GM21515 (cell line): ENCODE data around the gene NXPE3.
"Not testable (repeated sequence)": the region's sequence is repeated elsewhere in the genome, so short reads cannot be mapped to it uniquely, and the experiment has no call there.

ENCODE experiments used
- ATAC-seq: cut with Tn5 transposase; IDR thresholded peaks from one replicate; pipeline ENCODE4 v1.9.1; 2021; ENCODE audit not compliant: unreplicated experiment

The NXPE3 gene

DNA sequence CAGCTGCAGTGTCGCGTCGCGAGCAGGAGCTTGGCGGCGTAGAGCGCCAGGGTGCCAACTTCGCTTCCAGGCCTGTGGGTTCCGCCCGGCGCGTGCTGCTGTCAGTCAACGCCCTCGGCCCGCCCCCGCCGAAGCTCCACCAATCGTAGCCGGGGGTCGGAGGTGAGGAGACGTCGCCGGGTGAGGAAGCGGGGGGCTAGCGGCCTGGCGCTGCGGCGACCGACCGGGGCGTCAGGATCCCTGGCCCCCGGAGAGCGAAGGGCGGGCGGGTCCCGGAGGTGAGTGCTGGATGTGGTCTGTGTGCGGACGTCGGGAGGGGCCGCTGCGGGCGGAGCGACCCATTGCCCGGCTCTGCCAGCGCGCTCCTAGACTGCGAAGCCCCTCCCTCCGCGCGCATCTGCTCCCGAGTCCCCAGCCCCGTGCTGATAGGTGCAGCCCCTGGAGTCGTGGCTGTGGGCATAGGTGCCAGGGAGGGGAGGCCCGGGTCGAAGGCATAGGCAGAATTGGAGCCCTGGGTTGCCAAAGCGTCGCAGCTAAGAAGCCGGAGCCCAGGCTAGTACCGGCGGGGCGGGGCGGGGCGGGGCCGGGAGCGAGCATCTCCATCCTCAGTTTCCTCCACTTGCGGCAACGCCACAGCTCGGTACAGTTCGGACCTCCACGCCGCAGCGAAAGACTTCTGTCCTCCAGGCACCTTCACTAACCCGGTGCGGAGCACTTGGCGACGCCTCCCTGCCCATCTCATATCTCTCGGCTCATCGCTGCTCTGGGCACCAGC is at the start of gene NXPE3:
Gene NXPE3 (plus strand): TSS at position 165 of the 775 bp plus-strand sequence. CDS start 6,386 bp downstream, outside the sequence.
- peak; percentile 93 for ATAC-seq

DNA sequence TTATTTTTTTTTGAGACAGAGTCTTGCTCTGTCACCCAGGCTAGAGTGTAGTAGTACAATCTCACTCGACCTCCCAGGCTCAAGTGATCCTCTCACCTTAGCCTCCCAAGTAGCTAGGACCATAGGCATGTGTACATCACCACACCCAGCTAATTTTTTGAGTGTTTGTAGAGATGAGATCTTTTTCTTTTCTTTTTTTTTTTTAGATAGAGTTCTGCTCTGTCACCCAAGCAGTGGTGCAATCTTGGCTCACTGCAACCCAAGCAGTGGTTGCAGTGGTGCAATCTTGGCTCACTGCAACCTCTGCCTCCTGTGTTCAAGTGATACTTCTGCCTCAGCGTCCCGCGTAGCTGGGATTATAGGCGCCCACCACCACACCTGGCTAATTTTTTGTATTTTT is 49.4 kb upstream of the NXPE3 start:
- no peak for ATAC-seq

DNA sequence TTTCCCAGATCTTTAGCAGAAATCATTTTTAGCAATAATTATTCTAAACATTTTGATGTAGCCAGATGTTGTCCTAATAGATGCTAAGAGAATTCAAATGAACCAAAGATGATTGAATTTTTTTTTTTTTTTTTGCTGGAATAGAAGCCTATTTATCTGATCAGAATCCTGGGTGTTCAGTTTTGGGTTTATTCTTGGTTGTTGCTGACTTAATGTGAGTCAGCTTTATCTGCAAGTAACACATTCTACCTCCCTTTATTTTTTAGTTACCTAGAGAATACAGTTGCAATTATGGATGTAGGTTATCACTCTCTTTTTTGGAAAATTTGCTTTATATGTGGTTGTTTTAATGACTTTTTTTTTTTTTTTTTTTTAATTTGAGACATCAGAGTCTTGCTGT is 48.2 kb upstream of the NXPE3 start:
- no peak for ATAC-seq

DNA sequence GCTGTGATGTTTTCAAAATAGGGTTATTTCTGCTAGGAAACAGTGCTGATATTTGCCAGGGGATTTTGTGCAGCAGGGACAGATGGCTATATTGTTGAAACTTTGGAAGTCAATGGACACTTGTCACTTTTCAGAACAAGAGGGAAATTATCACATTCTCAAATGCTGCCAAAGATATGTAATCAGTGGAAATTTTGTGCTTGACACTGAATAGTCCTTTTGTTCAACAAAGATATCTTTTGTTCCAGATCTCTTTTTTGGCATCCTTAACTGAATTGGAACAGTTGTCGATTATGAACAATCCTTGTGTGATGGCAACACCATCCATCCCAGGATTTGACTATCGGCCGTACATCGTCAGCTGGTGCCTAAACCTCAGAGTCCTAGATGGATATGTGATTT is 46.8 kb upstream of the NXPE3 start:
- ATAC-seq, result no peak

DNA sequence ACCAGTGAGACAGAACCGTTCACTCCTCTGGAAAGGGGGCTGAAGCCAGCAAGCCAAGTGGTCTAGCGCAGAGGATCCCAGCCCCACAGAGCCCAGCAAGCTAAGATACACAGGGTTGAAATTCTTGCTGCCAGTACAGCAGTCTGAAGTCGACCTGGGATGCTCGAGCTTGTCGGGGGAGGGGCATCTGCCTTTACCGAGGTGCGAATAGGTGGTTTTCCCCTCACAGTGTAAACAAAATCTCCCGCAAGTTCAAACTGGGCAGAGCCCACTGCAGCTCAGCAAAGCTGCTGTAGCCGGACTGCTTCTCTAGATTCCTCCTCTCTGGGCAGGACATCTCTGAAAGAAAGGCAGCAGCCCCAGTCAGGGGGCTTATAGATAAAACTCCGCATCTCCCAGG is 43.2 kb upstream of the NXPE3 start:
- no peak for ATAC-seq

DNA sequence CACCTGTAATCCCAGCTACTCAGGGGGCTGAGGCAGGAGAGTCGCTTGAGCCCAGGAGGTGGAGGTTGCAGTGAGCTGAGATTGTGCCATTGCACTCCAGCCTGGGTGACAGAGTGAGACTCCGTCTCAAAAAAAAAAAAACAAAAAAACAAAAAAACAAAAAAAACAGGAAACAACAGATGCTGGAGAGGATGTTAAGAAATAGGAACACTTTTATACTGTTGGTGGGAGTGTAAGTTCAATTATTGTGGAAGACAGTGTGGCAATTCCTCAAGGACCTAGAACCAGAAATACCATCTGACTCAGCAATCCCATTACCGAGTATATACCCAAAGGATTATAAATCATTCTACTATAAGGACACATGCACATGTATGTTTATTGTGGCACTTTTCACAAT is 37.1 kb upstream of the NXPE3 start:
- ATAC-seq, result not testable (repeated sequence)

DNA sequence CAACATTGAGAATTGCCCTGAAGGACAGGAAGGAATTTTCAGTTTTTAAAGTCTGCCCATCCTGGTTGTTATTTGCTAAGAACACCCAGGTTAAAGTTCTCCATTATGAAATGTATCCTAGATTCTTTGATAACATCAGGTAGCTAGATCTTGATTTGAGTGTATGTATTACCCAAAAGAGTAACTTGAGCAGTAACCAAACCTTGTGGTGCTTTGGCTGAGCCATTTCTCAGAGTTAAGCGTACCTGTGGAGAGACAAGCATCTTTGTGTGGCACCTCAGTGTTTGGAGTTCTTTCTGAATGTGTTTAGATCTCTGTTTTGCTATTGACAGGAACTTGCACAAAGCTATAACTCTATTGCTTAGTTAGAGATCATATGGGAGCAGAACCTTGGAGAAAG is 34.2 kb upstream of the NXPE3 start:
- no peak for ATAC-seq

DNA sequence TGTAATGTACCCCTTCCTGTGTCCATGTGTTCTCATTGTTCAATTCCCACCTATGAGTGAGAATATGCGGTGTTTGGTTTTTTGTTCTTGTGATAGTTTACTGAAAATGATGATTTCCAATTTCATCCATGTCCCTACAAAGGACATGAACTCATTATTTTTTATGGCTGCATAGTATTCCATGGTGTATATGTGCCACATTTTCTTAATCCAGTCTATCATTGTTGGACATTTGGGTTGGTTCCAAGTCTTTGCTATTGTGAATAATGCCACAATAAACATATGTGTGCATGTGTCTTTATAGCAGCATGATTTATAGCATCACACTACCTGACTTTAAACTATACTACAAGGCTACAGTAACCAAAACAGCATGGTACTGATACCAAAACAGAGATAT is 33.1 kb upstream of the NXPE3 start:
- not testable (repeated sequence) for ATAC-seq

DNA sequence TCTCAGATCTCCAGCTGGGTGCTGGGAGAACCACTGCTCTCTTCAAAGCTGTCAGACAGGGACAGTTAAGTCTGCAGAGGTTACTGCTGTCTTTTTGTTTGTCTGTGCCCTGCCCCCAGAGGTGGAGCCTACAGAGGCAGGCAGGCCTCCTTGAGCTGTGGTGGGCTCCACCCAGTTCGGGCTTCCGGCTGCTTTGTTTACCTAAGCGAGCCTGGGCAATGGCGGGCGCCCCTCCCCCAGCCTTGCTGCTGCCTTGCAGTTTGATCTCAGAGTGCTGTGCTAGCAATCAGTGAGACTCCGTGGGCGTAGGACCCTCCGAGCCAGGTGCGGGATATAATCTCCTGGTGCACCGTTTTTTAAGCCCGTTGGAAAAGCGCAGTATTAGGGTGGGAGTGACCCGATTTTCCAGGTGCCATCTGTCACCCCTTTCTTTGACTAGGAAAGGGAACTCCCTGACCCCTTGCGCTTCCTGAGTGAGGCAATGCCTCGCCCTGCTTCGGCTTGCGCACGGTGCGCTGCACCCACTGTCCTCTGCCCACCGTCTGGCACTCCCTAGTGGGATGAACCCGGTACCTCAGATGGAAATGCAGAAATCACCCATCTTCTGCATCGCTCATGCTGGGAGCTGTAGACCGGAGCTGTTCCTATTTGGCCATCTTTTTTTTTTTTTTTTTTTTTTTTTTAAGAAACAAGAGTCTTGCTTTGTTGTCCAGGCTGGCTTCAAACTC is 25.5 kb upstream of the NXPE3 start:
- ATAC-seq, result not testable (repeated sequence)

DNA sequence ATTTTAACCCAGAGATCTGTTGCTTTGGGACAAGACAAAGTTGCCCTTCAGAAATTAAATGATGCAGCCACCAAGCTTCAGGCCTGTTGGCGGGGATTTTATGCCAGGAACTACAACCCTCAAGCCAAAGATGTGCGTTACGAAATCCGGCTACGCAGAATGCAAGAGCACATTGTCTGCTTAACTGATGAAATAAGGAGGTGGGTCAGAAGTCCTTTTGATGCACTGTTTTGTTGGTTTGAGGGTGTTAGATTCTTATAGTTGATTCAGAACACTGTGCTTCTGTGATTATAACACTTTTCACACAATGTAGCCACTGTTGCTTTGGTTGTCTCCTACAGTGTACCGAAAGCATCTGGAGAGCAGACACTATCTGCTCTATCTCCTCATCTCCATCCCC is 20.8 kb upstream of the NXPE3 start:
- no peak for ATAC-seq

DNA sequence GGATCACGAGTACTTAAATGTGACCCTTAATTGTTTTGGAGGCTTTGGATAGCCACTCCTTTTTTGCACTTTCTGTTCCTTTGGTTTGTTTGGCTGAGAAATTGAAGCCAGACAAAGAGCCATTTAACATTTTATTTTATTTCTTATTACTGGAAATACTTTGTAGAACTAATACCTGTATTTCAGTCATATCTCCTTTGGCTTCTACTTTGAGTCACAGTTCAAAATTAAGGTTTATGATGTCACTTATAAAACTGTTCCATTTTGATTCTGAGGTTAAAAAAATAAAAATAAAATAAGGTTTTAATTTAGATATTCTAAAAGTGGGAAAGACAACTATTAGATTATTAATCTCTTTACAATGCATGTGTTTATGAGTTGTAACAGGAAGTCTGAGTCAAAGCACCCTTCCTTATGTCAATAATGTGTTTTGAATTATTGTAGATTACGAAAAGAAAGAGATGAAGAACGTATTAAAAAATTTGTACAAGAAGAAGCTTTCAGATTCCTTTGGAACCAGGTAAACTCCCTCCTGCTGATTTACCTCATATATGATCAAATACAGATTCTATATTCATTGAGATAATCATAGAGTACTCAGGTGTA is 16.9 kb upstream of the NXPE3 start:
- no peak for ATAC-seq

DNA sequence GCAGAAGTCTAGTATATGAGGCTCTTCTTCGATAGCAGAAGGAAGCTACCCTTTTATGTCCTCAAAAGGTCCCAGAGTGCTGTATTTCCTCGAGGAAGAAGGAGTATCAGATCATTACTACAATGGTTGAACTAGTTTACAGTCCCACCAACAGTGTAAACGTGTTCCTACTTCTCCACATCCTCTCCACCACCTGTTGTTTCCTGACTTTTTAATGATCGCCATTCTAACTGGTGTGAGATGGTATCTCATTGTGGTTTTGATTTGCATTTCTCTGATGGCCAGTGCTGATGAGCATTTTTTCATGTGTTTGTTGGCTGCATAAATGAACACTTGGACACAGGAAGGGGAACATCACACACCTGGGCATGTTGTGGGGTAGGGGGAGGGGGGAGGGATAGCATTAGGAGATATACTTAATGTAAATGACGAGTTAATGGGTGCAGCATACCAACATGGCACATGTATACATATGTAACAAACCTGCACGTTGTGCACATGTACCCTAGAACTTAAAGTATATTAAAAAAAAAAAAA is 1.2 kb upstream of the NXPE3 start:
- not testable (repeated sequence) for ATAC-seq

DNA sequence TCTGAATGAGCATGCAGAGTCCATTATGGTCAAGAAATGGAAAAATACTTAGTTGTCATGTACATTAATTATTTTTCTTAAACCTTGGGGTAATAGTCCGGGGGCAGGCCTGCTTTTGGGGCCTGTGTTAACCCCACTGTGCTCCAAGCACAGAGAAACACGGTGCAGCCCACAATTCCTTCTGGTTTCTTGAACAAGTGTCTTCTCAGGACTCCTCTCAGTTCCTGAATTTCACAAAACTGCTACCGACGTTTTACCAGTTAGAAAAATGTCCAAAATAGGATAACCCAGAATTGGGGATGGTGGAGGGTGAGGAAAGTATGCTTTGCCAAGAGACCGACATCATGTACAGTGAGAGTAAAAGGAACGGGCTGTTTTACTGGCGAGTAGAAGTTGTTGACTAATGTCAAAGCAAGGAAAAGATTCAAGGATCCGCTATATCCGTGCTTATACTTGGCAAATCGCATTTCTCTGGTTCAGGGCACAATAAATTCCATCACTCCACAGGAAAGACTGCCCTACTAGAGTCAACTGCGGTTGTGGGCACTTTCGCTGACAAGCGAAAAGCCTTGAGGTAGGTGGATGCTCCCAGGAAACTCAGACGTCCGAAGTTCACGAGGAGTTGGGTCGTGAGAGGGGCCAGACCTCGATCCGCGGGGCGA is 495 bp upstream of the NXPE3 start:
- peak; percentile 1 for ATAC-seq

DNA sequence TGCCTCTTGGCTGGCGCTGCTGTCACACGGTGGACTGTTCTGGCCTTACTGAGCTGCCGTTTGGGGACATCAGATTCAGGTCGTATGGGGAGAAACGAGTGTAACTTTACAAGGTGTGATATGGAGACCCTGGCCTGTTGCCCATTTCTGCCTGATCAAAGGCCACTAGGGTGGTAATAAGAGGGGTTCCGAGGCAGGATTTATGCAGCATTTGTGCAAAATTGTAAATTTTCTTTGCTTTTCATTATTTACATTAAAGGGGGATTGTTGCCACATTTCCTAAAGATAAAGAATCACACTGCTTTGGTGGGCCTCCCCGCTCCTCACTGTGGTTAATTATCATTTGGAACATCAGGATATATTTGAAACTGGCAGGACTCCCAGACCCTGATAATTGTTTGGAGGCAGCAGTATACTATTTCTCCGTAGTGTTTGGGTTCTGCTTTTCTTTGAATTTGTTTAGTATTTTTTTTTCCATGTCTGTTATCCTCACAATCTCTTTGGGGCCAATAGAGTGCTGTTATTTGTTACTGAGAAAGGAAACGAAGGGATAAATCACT is 891 bp downstream of the NXPE3 start:
- ATAC-seq, result no peak

DNA sequence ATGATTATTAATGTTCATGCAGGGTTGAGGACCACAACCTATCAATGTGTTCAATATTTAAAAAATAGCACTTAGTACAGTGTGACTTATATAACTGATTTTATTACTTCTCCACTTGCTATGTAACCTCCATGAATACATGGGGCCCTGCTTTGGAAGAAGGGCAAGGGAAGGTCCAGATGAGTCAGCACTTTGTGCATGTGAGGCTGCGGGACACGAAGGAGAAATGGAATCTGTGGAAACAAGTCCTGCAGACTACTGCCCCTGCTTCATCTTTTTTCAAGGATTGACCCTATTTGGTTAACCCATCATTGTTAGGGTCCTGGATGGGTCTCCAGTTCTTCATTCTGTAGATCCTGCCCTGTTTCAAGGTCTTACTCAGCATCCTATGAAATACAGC is 1.6 kb downstream of the NXPE3 start:
- ATAC-seq, result no peak

DNA sequence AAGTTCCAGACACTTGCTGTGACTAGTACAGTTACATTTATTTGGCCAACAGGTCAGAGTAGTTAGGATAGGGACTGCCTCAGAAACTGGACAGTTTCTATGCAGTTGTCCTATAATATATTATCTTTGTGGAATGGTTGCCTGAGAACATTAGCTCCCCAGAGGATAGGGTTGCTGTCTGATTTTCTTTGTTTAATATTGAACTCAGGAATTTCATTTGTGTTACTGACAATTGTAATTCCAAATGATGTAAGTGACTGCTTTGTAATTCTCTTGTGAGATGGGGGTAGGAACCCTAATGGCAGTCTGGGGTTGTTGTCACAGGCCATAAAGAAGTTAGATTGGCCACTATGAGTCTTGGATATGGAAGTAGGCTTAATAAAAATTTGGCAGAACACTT is 2.2 kb downstream of the NXPE3 start:
- ATAC-seq, result no peak

DNA sequence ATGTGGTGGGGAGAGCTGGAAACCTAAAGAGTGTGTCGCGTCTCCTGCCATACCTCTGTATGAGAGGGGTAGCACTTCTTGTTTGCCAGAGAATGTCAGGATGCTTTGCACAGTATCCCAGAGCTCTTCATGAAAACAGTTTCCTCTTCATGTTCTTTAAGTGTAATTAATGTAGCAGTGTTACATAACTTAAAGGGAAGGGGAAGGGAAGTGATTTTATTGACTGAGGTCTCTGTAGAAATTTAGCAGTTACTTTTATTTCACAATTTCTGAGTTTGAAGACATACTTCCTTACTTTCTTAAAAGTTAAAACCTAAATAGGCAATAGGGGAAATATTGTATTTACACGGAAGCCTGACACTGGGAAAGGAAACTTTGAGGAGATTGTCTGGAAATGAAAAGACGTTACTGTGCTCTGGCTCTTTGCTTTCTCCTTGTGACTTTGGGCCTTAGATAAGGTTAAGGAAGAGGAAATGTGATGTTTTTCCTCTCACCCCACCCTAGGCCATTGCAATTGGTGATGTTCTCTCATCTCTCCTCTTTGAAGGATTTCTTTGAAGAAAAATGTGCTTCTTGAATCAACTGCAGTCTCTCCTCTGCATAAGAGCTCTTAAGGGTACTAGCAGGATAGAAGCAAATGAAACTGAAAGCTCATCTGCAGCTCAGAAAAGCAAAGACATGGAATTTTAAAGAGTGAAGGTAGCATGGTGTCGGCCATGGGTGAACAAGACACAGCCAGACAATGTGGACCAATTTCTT is 6.0 kb downstream of the NXPE3 start:
- ATAC-seq, result no peak

DNA sequence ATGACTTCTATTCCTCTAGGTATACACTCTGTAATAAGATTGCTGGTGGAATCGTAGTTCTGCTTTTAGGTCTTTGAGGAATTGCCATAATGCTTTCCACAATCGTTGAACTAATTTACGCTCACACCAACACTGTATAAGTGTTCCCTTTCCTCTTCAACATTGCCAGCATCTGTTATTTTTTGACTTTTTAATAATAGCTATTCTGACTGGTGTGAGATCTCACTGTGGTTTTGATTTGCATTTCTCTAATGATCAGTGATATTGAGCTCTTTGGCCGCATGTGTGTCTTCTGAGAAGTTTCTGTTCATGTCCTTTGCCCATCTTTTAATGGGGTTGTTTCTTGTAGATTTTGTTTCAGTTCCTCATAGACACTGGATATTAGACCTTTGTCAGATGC is 12.8 kb downstream of the NXPE3 start:
- ATAC-seq, result peak; percentile 98

DNA sequence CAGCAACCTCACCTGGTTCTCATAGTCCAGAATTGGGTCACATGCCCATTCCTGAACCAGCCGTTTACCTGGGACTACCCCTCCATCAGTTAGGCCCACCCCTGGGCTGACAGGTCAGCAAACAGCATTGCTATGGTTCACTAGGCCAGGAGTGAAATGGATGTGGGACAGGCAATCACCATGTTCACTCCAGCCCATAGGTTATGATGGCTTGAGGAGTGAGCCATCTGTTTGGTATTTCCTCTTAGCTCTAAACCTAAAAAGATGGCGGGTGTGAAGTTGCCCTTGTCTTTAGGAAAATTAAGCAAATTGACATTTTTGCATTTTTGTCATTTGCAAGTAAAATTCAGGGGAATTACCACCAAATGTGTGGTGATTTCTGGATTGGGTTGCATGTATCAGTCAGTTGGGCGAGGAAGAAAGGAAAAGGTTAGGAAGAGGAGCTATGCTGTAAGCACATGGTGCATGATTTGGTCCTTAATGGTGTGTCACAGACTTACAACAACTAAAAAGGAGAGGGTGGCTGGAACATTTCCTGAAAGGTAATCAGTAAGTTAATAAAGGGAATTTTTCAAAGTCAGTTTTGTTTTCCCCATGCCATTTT is 17.2 kb downstream of the NXPE3 start:
- ATAC-seq, result no peak

DNA sequence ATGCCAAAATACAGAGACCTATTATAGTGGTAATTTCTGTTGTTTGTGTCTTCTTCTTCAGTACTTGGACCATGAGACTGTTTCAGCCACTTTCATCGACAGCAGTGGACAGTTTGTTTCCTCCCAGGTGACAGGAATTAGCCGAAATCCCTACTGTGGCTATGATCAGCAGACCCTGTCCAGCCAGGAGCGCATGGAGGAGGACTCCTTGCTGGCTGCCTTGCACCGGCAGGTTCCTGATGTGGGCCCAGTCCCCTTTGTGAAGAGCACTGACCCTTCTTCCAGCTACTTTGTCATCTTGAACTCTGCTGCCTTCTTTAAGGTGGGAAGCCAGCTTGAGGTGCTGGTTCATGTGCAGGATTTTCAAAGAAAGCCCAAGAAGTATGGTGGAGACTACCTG is 22.2 kb downstream of the NXPE3 start:
- ATAC-seq, result no peak
